K562 (cell line): ENCODE results near the gene SH3BP5L. TPM values are rescaled to one million over a fixed set of nuclear protein-coding genes. Genes with fewer than 3 reads are reported as not detected.

Experiments used
- ATAC-seq: fragments of 200-7000 bp; cut with Tn5 transposase; 3 replicates; pipeline ENCODE4 v1.9.1; 2020; ENCODE audit warnings: moderate library complexity
- BruUV-seq: library from RNA; stranded (reverse); fragments of 400-500 nt; replicated peaks from 2 replicates; lab custom pipeline; 2021; lab: Mats Ljungman, UMichigan
- CTCF ChIA-PET: fragments of 300-600 bp; formaldehyde crosslinking; extraction: SDS; loops from one replicate; lab custom pipeline; 2021; ENCODE audit warnings: low intra/inter-chr PET ratio; lab: Yijun Ruan, JAX
- POLR2A ChIA-PET: fragments of 300-600, 350-650 bp; sonication (Branson Sonifier 250); formaldehyde crosslinking; extraction: SDS; loops from one replicate; lab custom pipeline; 2021; ENCODE audit warnings: antibody characterized with exemption, inconsistent platforms; lab: Yijun Ruan, JAX
- DNase-seq, 4 experiments: peaks; one replicate each; pipeline versions ENCODE4 v3.0.0 to v3.0.0-alpha.2; 2011 to 2018; ENCODE audit warnings: low spot score in 3 of 4, mixed read lengths in 3 of 4; ENCODE audit errors: extremely low read depth in 1 of 4
- FAIRE-seq: peaks from 2 replicates; lab custom pipeline; 2011; peaks lifted over from hg19 to GRCh38; lab: Jason Lieb, UNC
- H2AFZ ChIP-seq: 2 replicates; pipeline ENCODE4 v1.6.0; 2011; ENCODE audit warnings: low read depth, low read length, control low read depth, inconsistent platforms
- H3K27ac ChIP-seq: fragments of 200-600 bp; 3 replicates; pipeline ENCODE4 v1.8.0; 2011; ENCODE audit warnings: low read depth, mild to moderate bottlenecking, control low read depth, inconsistent platforms, low read length, moderate library complexity, mixed read lengths; ENCODE audit errors: extremely low read depth
- H3K27me3 ChIP-seq, 2 experiments: fragments of 300-600 bp in 1 of 2; 2 replicates in 1 of 2; 3 replicates in 1 of 2; pipeline versions ENCODE4 v1.6.0 to v1.8.0; 2011; ENCODE audit warnings: inconsistent platforms in 2 of 2, low read length in 2 of 2, mild to moderate bottlenecking in 1 of 2, mixed read lengths in 1 of 2, moderate library complexity in 1 of 2; ENCODE audit not compliant: control insufficient read depth in 2 of 2, insufficient read depth in 2 of 2
- H3K36me3 ChIP-seq: fragments of 300-600 bp; 3 replicates; pipeline ENCODE4 v1.8.0; 2011; ENCODE audit warnings: mild to moderate bottlenecking, low read length, inconsistent platforms; ENCODE audit not compliant: control insufficient read depth, insufficient read depth
- H3K4me1 ChIP-seq, 2 experiments: fragments of 200-600 bp in 1 of 2; replicated peaks in 1 of 2; 2 replicates in 1 of 2; 3 replicates in 1 of 2; pipeline versions ENCODE4 v1.5.1 to v1.8.0; 2011; ENCODE audit warnings: inconsistent platforms in 2 of 2, low read length in 2 of 2, mild to moderate bottlenecking in 1 of 2, mixed read lengths in 1 of 2, moderate library complexity in 1 of 2; ENCODE audit not compliant: control insufficient read depth in 2 of 2, insufficient read depth in 2 of 2
- H3K4me2 ChIP-seq: 2 replicates; pipeline ENCODE4 v1.6.1; 2011; ENCODE audit warnings: low read length, control low read depth, inconsistent platforms, mixed read lengths; ENCODE audit not compliant: insufficient read depth
- H3K4me3 ChIP-seq: fragments of 200-600 bp; sonication (generic), shearing (Covaris generic); 2 replicates; pipeline ENCODE4 v1.5.1; 2016; ENCODE audit warnings: control low read depth, inconsistent platforms
- H3K79me2 ChIP-seq: fragments of 200-600 bp; 3 replicates; pipeline ENCODE4 v1.8.0; 2011; ENCODE audit warnings: low read length, inconsistent platforms; ENCODE audit not compliant: control insufficient read depth, insufficient read depth
- H3K9ac ChIP-seq, 2 experiments: 2 replicates each; pipeline versions ENCODE4 v1.6.0 to v1.6.1; 2011; ENCODE audit warnings: low read depth in 2 of 2, low read length in 2 of 2, control low read depth in 1 of 2, inconsistent platforms in 1 of 2, mild to moderate bottlenecking in 1 of 2, mixed read lengths in 1 of 2; ENCODE audit not compliant: insufficient read depth in 1 of 2
- H3K9me1 ChIP-seq: one replicate; pipeline ENCODE4 v1.6.0; 2011; ENCODE audit warnings: inconsistent platforms, mild to moderate bottlenecking, low read length, moderate library complexity; ENCODE audit not compliant: control insufficient read depth, insufficient read depth
- H3K9me3 ChIP-seq: replicated peaks from 2 replicates; pipeline ENCODE4 v1.5.1; 2011; ENCODE audit warnings: low read depth, low read length, inconsistent platforms; ENCODE audit not compliant: control insufficient read depth, insufficient read depth
- H4K20me1 ChIP-seq: replicated peaks from 2 replicates; pipeline ENCODE4 v1.6.1; 2011; ENCODE audit warnings: low read length, inconsistent platforms, mixed read lengths; ENCODE audit not compliant: control insufficient read depth, insufficient read depth
- ARID4B ChIP-seq: sonication (generic); formaldehyde crosslinking; IDR thresholded peaks from 2 replicates; pipeline ENCODE4 v1.8.0; 2022; ENCODE audit warnings: mild to moderate bottlenecking, missing genetic modification reagents
- BDP1 ChIP-seq: IDR thresholded peaks from 3 replicates; pipeline ENCODE4 v1.6.1; 2011; ENCODE audit not compliant: insufficient read length, insufficient read depth
- CBFA2T3 ChIP-seq: fragments of 450-650 bp; IDR thresholded peaks from 2 replicates; pipeline ENCODE4 v1.6.1; 2017
- COPS2 ChIP-seq: fragments of 450-650 bp; conservative IDR thresholded peaks from 2 replicates; pipeline ENCODE4 v1.6.1; 2016; ENCODE audit warnings: mild to moderate bottlenecking, moderate library complexity
- EGR1 ChIP-seq: fragments of 450-650 bp; conservative IDR thresholded peaks from 2 replicates; pipeline ENCODE4 v1.6.1; 2017; ENCODE audit warnings: mild to moderate bottlenecking
- FOXJ2 ChIP-seq: fragments of 200-800 bp; sonication (Bioruptor generic); IDR thresholded peaks from 2 replicates; pipeline ENCODE4 v1.6.1; 2016; ENCODE audit warnings: missing genetic modification characterization, missing compliant biosample characterization
- FOXO4 ChIP-seq: fragments of 450-650 bp; formaldehyde crosslinking; IDR thresholded peaks from 2 replicates; pipeline ENCODE4 v1.4.0; 2020; ENCODE audit warnings: mild to moderate bottlenecking, moderate library complexity
- MITF ChIP-seq: IDR thresholded peaks from 2 replicates; pipeline ENCODE4 v1.6.1; 2014; ENCODE audit warnings: antibody characterized with exemption
- RHOXF2B ChIP-seq: fragments of 250-450 bp; sonication (Bioruptor Pico); conservative IDR thresholded peaks from 2 replicates; pipeline ENCODE4 v1.5.1; 2021
- TAL1 ChIP-seq: fragments of 450-650 bp; IDR thresholded peaks from 2 replicates; pipeline ENCODE4 v1.6.1; 2016; ENCODE audit warnings: mild to moderate bottlenecking
- TEAD4 ChIP-seq, 2 experiments: sonication (generic) in 1 of 2; formaldehyde crosslinking in 1 of 2; IDR thresholded peaks; 2 replicates each; pipeline versions ENCODE4 v1.6.1 to v1.8.0; 2012 to 2022; ENCODE audit warnings: borderline replicate concordance in 1 of 2, inconsistent platforms in 1 of 2, low read length in 1 of 2, mild to moderate bottlenecking in 1 of 2, missing genetic modification reagents in 1 of 2
- TFAM ChIP-seq: fragments of 250-450 bp; sonication (Bioruptor Pico); conservative IDR thresholded peaks from 2 replicates; pipeline ENCODE4 v1.5.0; 2021; ENCODE audit warnings: mild to moderate bottlenecking, moderate library complexity
- ZNF121 ChIP-seq: sonication (generic); formaldehyde crosslinking; conservative IDR thresholded peaks from 2 replicates; pipeline ENCODE4 v1.8.0; 2022; ENCODE audit warnings: missing genetic modification reagents
- ZNF253 ChIP-seq: fragments of 250-450 bp; sonication (Bioruptor Pico); conservative IDR thresholded peaks from 2 replicates; pipeline ENCODE4 v1.6.1; 2021; ENCODE audit warnings: mild to moderate bottlenecking
- ZNF766 ChIP-seq: fragments of 200-800 bp; sonication (Bioruptor generic); conservative IDR thresholded peaks from 2 replicates; pipeline ENCODE4 v1.6.1; 2016; ENCODE audit warnings: missing genetic modification characterization, missing compliant biosample characterization
- WGBS: fragments of 100-300 bp; shearing (Covaris generic); methylation state at CpG from one replicate; pipeline ENCODE4 v1.1.6; 2016; ENCODE audit warnings: low coverage, mixed read lengths; ENCODE audit not compliant: insufficient coverage; ENCODE audit errors: missing lambda C conversion rate; 5-methylcytosine and 5-hydroxymethylcytosine counted together
- in situ Hi-C: fragments of 300-500 bp; cut with MboI; formaldehyde crosslinking; loops from 4 replicates; pipeline ENCODE4 v1.15.0; 2018; ENCODE audit warnings: inconsistent platforms, mixed read lengths
- intact Hi-C: fragments of 100-400 bp; cut with micrococcal nuclease; formaldehyde crosslinking; loops from 2 replicates; pipeline ENCODE4 v1.14.2; 2022
- polyA plus RNA-seq, 8 experiments: library from polyadenylated mRNA; depleted of rRNA in 4 of 8; stranded (reverse) in 5 of 8; unstranded in 3 of 8; fragments of >200 nt; fragmentation: Nextera tagmentation in 2 of 8; fragmentation: Illumina TruSeq in 1 of 8; extraction: Ambion mirVana in 2 of 8; extraction: Trizol in 1 of 8; gene quantifications; 2 replicates each; pipeline versions ENCODE4 v1.2.1 to v1.2.3, GENCODE V29; 2011 to 2014; ENCODE audit warnings: inconsistent platforms in 1 of 8, missing spikeins in 1 of 8
- total RNA-seq, 7 experiments: library from RNA; depleted of rRNA in 6 of 7; stranded (reverse); fragments of >200 nt in 6 of 7; fragmentation: Illumina TruSeq in 2 of 7; extraction: Trizol in 2 of 7; gene quantifications; 2 replicates each; pipeline versions ENCODE4 v1.2.1 to v1.2.3, GENCODE V29; 2011 to 2021; ENCODE audit warnings: low replicate concordance in 1 of 7
- TF ChIP-seq, protein P1 (sequence below): fragments of 450-650 bp; IDR thresholded peaks from 2 replicates; pipeline ENCODE4 v1.6.1; 2016; ENCODE audit warnings: missing biosample characterization, missing genetic modification characterization

SH3BP5L gene
- total and polyA plus RNA-seq, 9 of the 15 experiments (the other 6 are each of a cell fraction or from before 2014, with no cell fraction given) = 1.9 to 26.5 (median 15.8) TPM

DNA sequence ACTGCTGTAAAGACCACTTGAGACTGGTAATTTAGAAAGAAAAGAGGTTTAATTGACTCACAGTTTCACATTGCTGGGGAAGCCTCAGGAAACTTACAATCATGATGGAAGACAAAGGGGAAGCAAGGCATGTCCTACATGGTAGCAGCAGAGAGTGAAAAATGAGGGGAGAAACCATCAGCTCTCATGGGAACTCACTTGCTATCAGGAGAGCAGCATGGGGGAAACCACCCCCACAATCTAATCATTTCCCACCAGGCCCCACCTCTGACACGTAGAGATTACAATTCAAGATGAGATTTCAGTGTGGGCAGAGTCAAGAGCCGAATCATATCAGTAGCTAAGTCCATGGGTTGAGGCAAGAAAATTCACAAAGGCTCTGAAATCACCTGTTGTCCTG, 46.4 kb downstream of the SH3BP5L start:
- peaks cover 0 to 12% of the 10 kb centered on the region in 2 experiments; a peak in 3 of 5 replicates for H3K27me3 ChIP-seq
- intact Hi-C loops (no loop called here), in situ Hi-C loops (no loop called here)
- no peaks in the 10 kb centered on the region for H4K20me1 ChIP-seq
- no peaks in the 10 kb centered on the region for H3K36me3 ChIP-seq
- no TSS peak for BruUV-seq
- ATAC-seq (no peak), FAIRE-seq (no peak), DNase-seq (no peak)
- H3K4me1 ChIP-seq = no peaks in the 10 kb centered on the region; a peak in 1 of 5 replicates
- CTCF ChIA-PET = no interaction called here
- POLR2A ChIA-PET = interaction anchor here (0.6 to 0.7 kb wide), 2 partner anchors 59 to 1510 kb away, joined by 3 read pairs; partner anchors contain the start of gene ZNF672
- no peak overlapping the region for H3K4me2 ChIP-seq
- H3K9me1 ChIP-seq = no peaks in the 10 kb centered on the region
- no peaks in the 10 kb centered on the region for H3K79me2 ChIP-seq
- H3K9ac ChIP-seq = no peak overlapping the region
- no peak overlapping the region for H3K27ac ChIP-seq
- H3K9me3 ChIP-seq = no peaks in the 10 kb centered on the region
- 4% methylated on average over 2 of the region's 2 CpGs for WGBS
- no peak overlapping the region for H3K4me3 ChIP-seq
- H2AFZ ChIP-seq = no peak overlapping the region
- TF ChIP-seq TEAD4 (IDR thresholded peaks at IDR 0.05; ENCODE audit: low read length) = peak; percentile 61
- no peak for TF ChIP-seq TEAD4 (CRISPR knock-in tag; IDR thresholded peaks at IDR 0.05; ENCODE audit: borderline replicate concordance)
- no peak for TF ChIP-seq MITF
- no peak for TF ChIP-seq ZNF121 (CRISPR knock-in tag)
- TF ChIP-seq, protein P1, sequence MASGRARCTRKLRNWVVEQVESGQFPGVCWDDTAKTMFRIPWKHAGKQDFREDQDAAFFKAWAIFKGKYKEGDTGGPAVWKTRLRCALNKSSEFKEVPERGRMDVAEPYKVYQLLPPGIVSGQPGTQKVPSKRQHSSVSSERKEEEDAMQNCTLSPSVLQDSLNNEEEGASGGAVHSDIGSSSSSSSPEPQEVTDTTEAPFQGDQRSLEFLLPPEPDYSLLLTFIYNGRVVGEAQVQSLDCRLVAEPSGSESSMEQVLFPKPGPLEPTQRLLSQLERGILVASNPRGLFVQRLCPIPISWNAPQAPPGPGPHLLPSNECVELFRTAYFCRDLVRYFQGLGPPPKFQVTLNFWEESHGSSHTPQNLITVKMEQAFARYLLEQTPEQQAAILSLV (tag) = no peak
- TF ChIP-seq FOXO4 = no peak
- peak; percentile 23; the same call in 1 of the 2 replicates for TF ChIP-seq EGR1
- no peak for TF ChIP-seq ZNF253 (CRISPR knock-in tag)
- TF ChIP-seq CBFA2T3 = peak; percentile 71
- no peak for TF ChIP-seq FOXJ2 (tag)
- TF ChIP-seq ZNF766 = peak; percentile 46; the same call in 1 of the 2 replicates
- TF ChIP-seq RHOXF2B = no peak
- TF ChIP-seq ARID4B (CRISPR knock-in tag) = no peak
- TF ChIP-seq TAL1 = peak; percentile 47; the same call in 1 of the 2 replicates
- no peak for TF ChIP-seq COPS2
- TF ChIP-seq TFAM (CRISPR knock-in tag) = no peak
- no peak for TF ChIP-seq BDP1
